HepG2 (cell line): ENCODE results near the gene MSANTD2. TPM values are rescaled to one million over a fixed set of nuclear protein-coding genes. Genes with fewer than 3 reads are reported as not detected.

Source experiments
- ATAC-seq: fragments of 200-7000 bp; cut with Tn5 transposase; 3 replicates; pipeline ENCODE4 v1.9.1; 2020; ENCODE audit warnings: mild to moderate bottlenecking, moderate library complexity
- BruUV-seq: library from RNA; stranded (reverse); fragments of 400-500 nt; replicated peaks from 2 replicates; lab custom pipeline; 2021; lab: Mats Ljungman, UMichigan
- CTCF ChIA-PET: fragments of 300-600 bp; formaldehyde crosslinking; extraction: SDS; loops from one replicate; lab custom pipeline; 2021; ENCODE audit warnings: low total read pairs, inconsistent platforms, low intra/inter-chr PET ratio; lab: Yijun Ruan, JAX
- POLR2A ChIA-PET: fragments of 350-600 bp; sonication (Branson Sonifier 250); formaldehyde crosslinking; loops from one replicate; lab custom pipeline; 2020; ENCODE audit warnings: antibody characterized with exemption, inconsistent platforms; lab: Yijun Ruan, JAX
- DNase-seq: peaks from one replicate; pipeline ENCODE4 v3.0.0-alpha.2; 2015; ENCODE audit warnings: low spot score
- FAIRE-seq: peaks from 3 replicates; lab custom pipeline; 2011; peaks lifted over from hg19 to GRCh38; lab: Jason Lieb, UNC
- H2AFZ ChIP-seq: one replicate; pipeline ENCODE4 v1.6.1; 2011; ENCODE audit warnings: low read length, inconsistent platforms
- H3K27ac ChIP-seq: fragments of 300-600 bp; 3 replicates; pipeline ENCODE4 v1.8.0; 2011; ENCODE audit warnings: mixed run types, mild to moderate bottlenecking, mixed read lengths, low read length, inconsistent platforms; ENCODE audit not compliant: insufficient read depth; ENCODE audit errors: extremely low read length
- H3K27me3 ChIP-seq, 2 experiments: fragments of 200-600 bp in 1 of 2; 2 replicates in 1 of 2; 3 replicates in 1 of 2; pipeline versions ENCODE4 v1.6.0 to v1.8.0; 2011; ENCODE audit warnings: low read length in 2 of 2, mild to moderate bottlenecking in 2 of 2, moderate library complexity in 2 of 2, inconsistent platforms in 1 of 2; ENCODE audit not compliant: insufficient read depth in 2 of 2, control insufficient read depth in 1 of 2
- H3K36me3 ChIP-seq, 2 experiments: fragments of 200-600 bp in 1 of 2; replicated peaks in 1 of 2; 2 replicates in 1 of 2; 3 replicates in 1 of 2; pipeline versions ENCODE4 v1.5.1 to v1.8.0; 2011; ENCODE audit warnings: low read length in 2 of 2, inconsistent platforms in 1 of 2; ENCODE audit not compliant: insufficient read depth in 2 of 2, control insufficient read depth in 1 of 2
- H3K4me1 ChIP-seq: 2 replicates; pipeline ENCODE4 v1.5.1; 2012; ENCODE audit warnings: low read length, inconsistent platforms; ENCODE audit not compliant: insufficient read depth
- H3K4me2 ChIP-seq: 2 replicates; pipeline ENCODE4 v1.6.0; 2011; ENCODE audit warnings: low read depth, low read length, inconsistent platforms
- H3K4me3 ChIP-seq, 3 experiments: fragments of 200-600 bp in 1 of 3; sonication (generic), shearing (Covaris generic) in 1 of 3; replicated peaks in 1 of 3; 2 replicates each; pipeline ENCODE4 v1.5.1; 2011 to 2016; ENCODE audit warnings: low read length in 3 of 3, inconsistent platforms in 2 of 3, low read depth in 2 of 3, mild to moderate bottlenecking in 2 of 3, control low read depth in 1 of 3, mixed read lengths in 1 of 3; ENCODE audit not compliant: insufficient read depth in 1 of 3
- H3K79me2 ChIP-seq: one replicate; pipeline ENCODE4 v1.6.1; 2011; ENCODE audit warnings: low read length, inconsistent platforms; ENCODE audit not compliant: insufficient read depth
- H3K9ac ChIP-seq: 2 replicates; pipeline ENCODE4 v1.6.0; 2011; ENCODE audit warnings: mild to moderate bottlenecking, low read depth, low read length, inconsistent platforms; ENCODE audit not compliant: insufficient read depth
- H3K9me3 ChIP-seq: 2 replicates; pipeline ENCODE4 v1.5.1; 2012; ENCODE audit warnings: mild to moderate bottlenecking, low read length
- H4K20me1 ChIP-seq: 2 replicates; pipeline ENCODE4 v1.6.0; 2011; ENCODE audit warnings: inconsistent platforms, mild to moderate bottlenecking, low read length, moderate library complexity; ENCODE audit not compliant: insufficient read depth
- GLMP ChIP-seq: sonication (generic); formaldehyde crosslinking; IDR thresholded peaks from 2 replicates; pipeline ENCODE4 v1.9.0; 2021; ENCODE audit warnings: missing genetic modification reagents, mild to moderate bottlenecking, borderline replicate concordance
- KDM2A ChIP-seq: sonication (generic); formaldehyde crosslinking; IDR thresholded peaks from 2 replicates; pipeline ENCODE4 v1.4.0; 2020; ENCODE audit warnings: low read depth, missing genetic modification reagents, borderline replicate concordance
- MAFF ChIP-seq: IDR thresholded peaks from 2 replicates; pipeline ENCODE4 v1.6.1; 2011; ENCODE audit warnings: low read depth, low read length, improper control_type of control experiment
- MAFK ChIP-seq, 2 experiments: IDR thresholded peaks in 1 of 2; conservative IDR thresholded peaks in 1 of 2; 2 replicates each; pipeline ENCODE4 v1.6.1; 2011; ENCODE audit warnings: improper control_type of control experiment in 2 of 2, low read length in 2 of 2
- NFE2L2 ChIP-seq: fragments of 150-350 bp; IDR thresholded peaks from 2 replicates; pipeline ENCODE4 v1.6.1; 2014; ENCODE audit warnings: low read length
- SETDB1 ChIP-seq: sonication (generic); formaldehyde crosslinking; IDR thresholded peaks from 2 replicates; pipeline ENCODE4 v1.5.1; 2020; ENCODE audit warnings: missing genetic modification reagents, mild to moderate bottlenecking, borderline replicate concordance
- SOX13 ChIP-seq, 3 experiments: fragments of 450-650 bp in 1 of 3; sonication (generic) in 1 of 3; formaldehyde crosslinking in 1 of 3; IDR thresholded peaks in 2 of 3; conservative IDR thresholded peaks in 1 of 3; 2 replicates each; pipeline versions ENCODE4 v1.5.0 to v1.6.1; 2016 to 2020; ENCODE audit warnings: antibody characterized with exemption in 1 of 3, mild to moderate bottlenecking in 1 of 3, missing compliant biosample characterization in 1 of 3, missing genetic modification reagents in 1 of 3, moderate library complexity in 1 of 3
- WGBS: methylation state at CpG from one replicate; pipeline ENCODE4 v1.1.6; 2017; ENCODE audit warnings: low lambda C conversion rate; 5-methylcytosine and 5-hydroxymethylcytosine counted together
- in situ Hi-C: cut with HindIII; loops from 2 replicates; pipeline ENCODE4 v1.10.0; 2017; ENCODE audit warnings: low pct_unique_long_range_greater_than_20kb; ENCODE audit not compliant: extremely low pct_ligation_motif_present
- intact Hi-C: fragments of 100-400 bp; cut with micrococcal nuclease; formaldehyde crosslinking; loops from one replicate; pipeline ENCODE4 v1.10.0; 2022; ENCODE audit not compliant: unreplicated experiment
- polyA plus RNA-seq, 8 experiments: library from polyadenylated mRNA; depleted of rRNA in 3 of 8; stranded (reverse) in 7 of 8; unstranded in 1 of 8; fragments of >200 nt; fragmentation: Illumina TruSeq in 4 of 8; extraction: Trizol in 4 of 8; gene quantifications; 2 replicates each; pipeline versions ENCODE4 v1.2.1 to v1.2.3, GENCODE V29; 2011 to 2016; ENCODE audit warnings: low read depth in 4 of 8, missing spikeins in 1 of 8, mixed read lengths in 1 of 8; ENCODE audit not compliant: insufficient read depth in 1 of 8
- total RNA-seq, 5 experiments: library from RNA; depleted of rRNA; stranded (reverse); fragments of >200 nt; fragmentation: Illumina TruSeq; extraction: Trizol; gene quantifications; 2 replicates each; pipeline ENCODE4 v1.2.3, GENCODE V29; 2016; ENCODE audit warnings: low read depth in 1 of 5

Gene MSANTD2
- total and polyA plus RNA-seq, 2 of the 13 experiments (the other 11 are each of a cell fraction or from before 2014, with no cell fraction given) = 8.7 to 10.1 TPM

GRCh38 chr11:124817036-124817435, 16.8 kb upstream of the MSANTD2 start (continued):
- TF ChIP-seq SETDB1 (no peak), KDM2A (CRISPR knock-in tag) (no peak)

- Histone ChIP-seq H3K9me3 (no peaks in the 10 kb centered on the region), H3K4me3 (no peak overlapping the region), H3K27me3 (peaks cover 2 to 26% of the 10 kb centered on the region in 2 experiments; a peak in 2 of 5 replicates), H3K36me3 (no peaks in the 10 kb centered on the region), H2AFZ (no peak overlapping the region), H3K9ac (no peak overlapping the region), H3K27ac (no peak overlapping the region), H3K4me1 (peaks cover 9% of the 10 kb centered on the region), H3K4me2 (no peak overlapping the region), H3K79me2 (no peaks in the 10 kb centered on the region), H4K20me1 (no peaks in the 10 kb centered on the region)
- ChIA-PET CTCF (no interaction called here), POLR2A (no interaction called here)
- TF ChIP-seq GLMP (CRISPR knock-in tag) (no peak), SOX13 (IDR thresholded peaks at IDR 0.05) (no peak), SOX13 (CRISPR knock-in tag; conservative IDR thresholded peaks at IDR 0.05 in 1 of 2, IDR thresholded peaks at IDR 0.05 in 1 of 2) (no peak), MAFF (peak; percentile 55), NFE2L2 (peak; percentile 67), MAFK (conservative IDR thresholded peaks at IDR 0.05 in 1 of 2, IDR thresholded peaks at IDR 0.05 in 1 of 2; ENCODE audit: low read length in 2 of 2) (peak; percentile 49 to 74; a peak in 3 of 4 replicates)
- intact Hi-C loops = no loop called here
- 53% methylated on average over 1 of the region's 1 CpG for WGBS
- in situ Hi-C loops = no loop called here
- DNase-seq (no peak), ATAC-seq (no peak), FAIRE-seq (no peak)
- no TSS peak for BruUV-seq
These were observed 14.5 kb upstream of the MSANTD2 start for GRCh38 chr11:124814739-124815138.
